Choroid plexus epithelial cell (primary cell): ENCODE results near the gene RYR3.

Source experiments
- DNase-seq: peaks from one replicate; pipeline ENCODE4 v3.0.0-alpha.2; 2010; ENCODE audit warnings: low read depth
- H3K4me3 ChIP-seq: 2 replicates; pipeline ENCODE4 v1.5.1; 2011; ENCODE audit warnings: low read depth, mild to moderate bottlenecking, control low read depth, low read length, moderate library complexity
- CTCF ChIP-seq: conservative IDR thresholded peaks from 2 replicates; pipeline ENCODE4 v1.5.1; 2011; ENCODE audit warnings: low read depth, mild to moderate bottlenecking, control low read depth, inconsistent platforms, low read length, moderate library complexity

RYR3 gene

GRCh38 chr15:33618350-33618749, 307.6 kb downstream of the RYR3 start:
- H3K4me3 ChIP-seq: no peak overlapping the region
- DNase-seq: peak; percentile 2
- TF ChIP-seq CTCF: no peak

GRCh38 chr15:33621141-33621540, 310.4 kb downstream of the RYR3 start:
- TF ChIP-seq CTCF: no peak
- H3K4me3 ChIP-seq: no peak overlapping the region
- no peak for DNase-seq

GRCh38 chr15:33623010-33623409, 312.2 kb downstream of the RYR3 start:
- no peak for TF ChIP-seq CTCF
- no peak for DNase-seq
- H3K4me3 ChIP-seq: no peak overlapping the region

GRCh38 chr15:33624439-33624838, 313.7 kb downstream of the RYR3 start:
- H3K4me3 ChIP-seq: no peak overlapping the region
- DNase-seq: no peak
- no peak for TF ChIP-seq CTCF

- no peak overlapping the region for H3K4me3 ChIP-seq
- no peak for DNase-seq
- TF ChIP-seq CTCF: no peak
Observed at GRCh38 chr15:33629647-33630046, 318.9 kb downstream of the RYR3 start.

GRCh38 chr15:33636234-33636633, 325.5 kb downstream of the RYR3 start:
- no peak for TF ChIP-seq CTCF
- no peak for DNase-seq
- no peak overlapping the region for H3K4me3 ChIP-seq

GRCh38 chr15:33636958-33637357, 326.2 kb downstream of the RYR3 start:
- no peak for DNase-seq
- no peak overlapping the region for H3K4me3 ChIP-seq
- no peak for TF ChIP-seq CTCF
